ENCODE results near the gene SPATA1.

- no peak for TF ChIP-seq POLR2AphosphoS5 (IDR thresholded peaks at IDR 0.05)
- no peak for TF ChIP-seq REST (IDR thresholded peaks at IDR 0.05; ENCODE audit: borderline replicate concordance)
- TF ChIP-seq MXI1 (conservative IDR thresholded peaks at IDR 0.05; ENCODE audit: poor library complexity, severe bottlenecking), result no peak
- TF ChIP-seq CTCF (IDR thresholded peaks at IDR 0.05; ENCODE audit: poor library complexity, severe bottlenecking), result no peak
- no peak for TF ChIP-seq SMC3 (conservative IDR thresholded peaks at IDR 0.05; ENCODE audit: poor library complexity)
- TF ChIP-seq EZH2 (IDR thresholded peaks at IDR 0.05; ENCODE audit: borderline replicate concordance, insufficient read depth, low read length, poor library complexity, severe bottlenecking), result no peak
- TF ChIP-seq TAF1 (IDR thresholded peaks at IDR 0.05; ENCODE audit: low read depth), result no peak
- no peak for TF ChIP-seq EP300 (conservative IDR thresholded peaks at IDR 0.05; ENCODE audit: poor library complexity, severe bottlenecking)
Measured at GRCh38 chr1:84598846-84599741, 92.9 kb downstream of the SPATA1 start.

Measured in neural cell (in vitro differentiated cells).